GM12878 (cell line): ENCODE data around the gene INPP5D.

Experiments used
- BRCA1 ChIP-seq: IDR thresholded peaks from 2 replicates; pipeline ENCODE4 v1.6.1; 2011; ENCODE audit warnings: low read depth, low read length, improper control_type of control experiment
- CBFB ChIP-seq: IDR thresholded peaks from 2 replicates; pipeline ENCODE4 v1.6.1; 2016; ENCODE audit warnings: antibody characterized with exemption, low read depth
- CREM ChIP-seq: IDR thresholded peaks from 2 replicates; pipeline ENCODE4 v1.6.1; 2014; ENCODE audit warnings: antibody characterized with exemption, low read depth
- CTCF ChIP-seq, 3 experiments: IDR thresholded peaks in 2 of 3; conservative IDR thresholded peaks in 1 of 3; 2 replicates each; pipeline ENCODE4 v1.5.1; 2011; ENCODE audit warnings: low read depth in 3 of 3, low read length in 3 of 3, mild to moderate bottlenecking in 3 of 3, control low read depth in 2 of 3, moderate library complexity in 2 of 3, inconsistent platforms in 1 of 3, mixed read lengths in 1 of 3; ENCODE audit not compliant: control insufficient read depth in 2 of 3, insufficient read depth in 1 of 3; ENCODE audit errors: extremely low read depth in 1 of 3
- EZH2 ChIP-seq: IDR thresholded peaks from 2 replicates; pipeline ENCODE4 v1.6.1; 2012; ENCODE audit warnings: low read depth, mild to moderate bottlenecking, control low read depth, inconsistent platforms, low read length, borderline replicate concordance; ENCODE audit not compliant: control insufficient read depth
- GABPA ChIP-seq: IDR thresholded peaks from 2 replicates; pipeline ENCODE4 v1.6.1; 2014; ENCODE audit warnings: antibody characterized with exemption, low read depth, mild to moderate bottlenecking, inconsistent platforms
- NFYA ChIP-seq: IDR thresholded peaks from 2 replicates; pipeline ENCODE4 v1.6.1; 2011; ENCODE audit warnings: low read depth, mild to moderate bottlenecking, low read length, improper control_type of control experiment, borderline replicate concordance
- SUZ12 ChIP-seq: fragments of 200-600 bp; sonication (generic); IDR thresholded peaks from one replicate; pipeline ENCODE4 v1.6.1; 2018; ENCODE audit warnings: antibody characterized with exemption, mild to moderate bottlenecking; ENCODE audit not compliant: unreplicated experiment
- TCF7 ChIP-seq: IDR thresholded peaks from 2 replicates; pipeline ENCODE4 v1.6.1; 2014; ENCODE audit warnings: antibody characterized with exemption, borderline replicate concordance
- ZNF24 ChIP-seq: fragments of 450-650 bp; IDR thresholded peaks from 2 replicates; pipeline ENCODE4 v1.6.1; 2017; ENCODE audit warnings: antibody characterized with exemption, mild to moderate bottlenecking
- TF ChIP-seq, protein P1 (sequence below): IDR thresholded peaks from 2 replicates; pipeline ENCODE4 v1.6.1; 2011; ENCODE audit warnings: low read depth, mild to moderate bottlenecking, low read length, moderate library complexity, borderline replicate concordance; ENCODE audit errors: extremely low read depth
- TF ChIP-seq, protein P2 (sequence below): fragments of 450-650 bp; IDR thresholded peaks from 2 replicates; pipeline ENCODE4 v1.6.1; 2017; ENCODE audit warnings: mild to moderate bottlenecking

DNA sequence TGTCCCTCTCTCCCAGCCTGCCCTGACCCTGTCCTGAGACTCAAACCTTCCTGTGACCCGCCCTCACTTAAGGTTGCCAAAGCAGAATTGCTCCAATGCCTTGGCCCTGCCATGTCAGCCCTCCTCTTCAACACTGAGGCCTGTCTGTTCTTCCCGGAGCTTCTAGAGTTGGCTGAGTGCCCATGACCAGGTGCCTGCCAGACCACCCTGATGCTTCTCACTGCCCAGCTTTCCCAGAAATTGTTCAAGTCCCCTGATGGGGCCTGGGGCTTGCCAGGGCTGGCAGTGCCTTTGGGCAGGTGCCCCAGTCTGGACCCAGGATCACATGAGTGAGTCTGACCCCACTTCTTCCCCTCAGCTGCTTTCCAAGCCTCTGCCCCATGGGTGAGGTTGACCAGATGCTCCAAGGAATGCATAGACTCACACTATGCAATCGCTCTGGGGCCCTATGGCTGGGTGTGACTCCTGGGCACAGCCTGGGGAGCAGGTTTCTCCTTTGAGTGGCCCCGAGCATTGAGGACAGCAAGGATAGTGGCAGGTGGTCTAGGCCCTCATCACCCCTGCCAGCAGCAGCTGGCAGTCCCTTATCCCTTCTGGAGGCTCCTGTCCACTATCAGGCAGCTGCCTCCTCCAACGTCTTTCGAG is 3.1 kb upstream of the INPP5D start:
- TF ChIP-seq EZH2 (no peak), CREM (no peak), TCF7 (no peak), CTCF (IDR thresholded peaks at IDR 0.05 in 2 of 3, conservative IDR thresholded peaks at IDR 0.05 in 1 of 3; ENCODE audit: control insufficient read depth in 2 of 3, extremely low read depth in 1 of 3, insufficient read depth in 1 of 3, low read depth in 3 of 3, low read length in 3 of 3) (no peak), ZNF24 (no peak), BRCA1 (no peak), CBFB (no peak), SUZ12 (no peak), NFYA (no peak), GABPA (no peak)
- TF ChIP-seq, protein P1, sequence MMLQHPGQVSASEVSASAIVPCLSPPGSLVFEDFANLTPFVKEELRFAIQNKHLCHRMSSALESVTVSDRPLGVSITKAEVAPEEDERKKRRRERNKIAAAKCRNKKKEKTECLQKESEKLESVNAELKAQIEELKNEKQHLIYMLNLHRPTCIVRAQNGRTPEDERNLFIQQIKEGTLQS = no peak
- TF ChIP-seq, protein P2, sequence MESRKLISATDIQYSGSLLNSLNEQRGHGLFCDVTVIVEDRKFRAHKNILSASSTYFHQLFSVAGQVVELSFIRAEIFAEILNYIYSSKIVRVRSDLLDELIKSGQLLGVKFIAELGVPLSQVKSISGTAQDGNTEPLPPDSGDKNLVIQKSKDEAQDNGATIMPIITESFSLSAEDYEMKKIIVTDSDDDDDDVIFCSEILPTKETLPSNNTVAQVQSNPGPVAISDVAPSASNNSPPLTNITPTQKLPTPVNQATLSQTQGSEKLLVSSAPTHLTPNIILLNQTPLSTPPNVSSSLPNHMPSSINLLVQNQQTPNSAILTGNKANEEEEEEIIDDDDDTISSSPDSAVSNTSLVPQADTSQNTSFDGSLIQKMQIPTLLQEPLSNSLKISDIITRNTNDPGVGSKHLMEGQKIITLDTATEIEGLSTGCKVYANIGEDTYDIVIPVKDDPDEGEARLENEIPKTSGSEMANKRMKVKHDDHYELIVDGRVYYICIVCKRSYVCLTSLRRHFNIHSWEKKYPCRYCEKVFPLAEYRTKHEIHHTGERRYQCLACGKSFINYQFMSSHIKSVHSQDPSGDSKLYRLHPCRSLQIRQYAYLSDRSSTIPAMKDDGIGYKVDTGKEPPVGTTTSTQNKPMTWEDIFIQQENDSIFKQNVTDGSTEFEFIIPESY = no peak
